NCI-H526 treated with DMSO at 0.1 percent for 48 hours (cell line): Measurements from ENCODE around the gene KLHL26.
"Not testable (repeated sequence)": the region's sequence is repeated elsewhere in the genome, so short reads cannot be mapped to it uniquely, and the experiment has no call there.

Experiments used
- DNase-seq: peaks from one replicate; lab custom pipeline; 2025; lab: John Stamatoyannopoulos, UW

KLHL26 gene

GRCh38 chr19:18600692-18601397 is 36.0 kb upstream of the KLHL26 start:
- not testable (repeated sequence) for DNase-seq

GRCh38 chr19:18601875-18602274 is 35.0 kb upstream of the KLHL26 start:
- no peak for DNase-seq

DNA sequence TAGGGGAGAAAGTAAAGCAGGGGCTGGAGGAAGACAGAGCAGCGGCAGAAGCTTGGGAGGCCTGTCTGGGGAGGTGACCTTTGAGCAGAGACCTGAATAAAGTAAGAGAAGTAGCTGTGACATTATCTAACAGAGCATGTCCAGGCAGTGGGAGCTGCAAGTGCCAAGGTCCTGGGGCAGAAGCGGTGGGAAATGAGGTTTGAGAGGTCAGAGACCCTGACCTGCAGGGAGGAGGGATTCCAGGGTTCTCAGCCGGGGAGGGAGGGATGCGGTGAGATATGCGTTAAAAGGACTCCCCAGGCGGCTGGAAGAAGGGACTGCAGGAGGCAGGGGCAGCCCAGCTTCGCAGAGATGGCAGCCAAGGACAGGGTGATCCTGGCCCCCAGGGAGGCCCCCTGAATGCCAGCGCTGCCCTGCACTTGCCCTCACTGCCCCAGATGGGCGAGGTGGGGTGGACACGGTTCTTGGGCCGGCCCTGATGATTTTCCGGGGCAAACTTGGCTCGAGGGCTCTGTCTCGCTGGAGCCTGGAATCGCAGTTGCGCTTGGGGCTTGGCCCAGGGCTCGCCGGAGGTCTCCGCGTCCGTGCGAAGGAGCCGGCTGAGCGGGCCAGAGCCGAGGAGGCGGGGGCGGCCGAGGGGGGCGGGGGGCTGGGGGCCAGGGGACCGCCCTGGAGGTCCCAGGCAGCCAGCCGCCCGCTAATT is 33.4 kb upstream of the KLHL26 start:
- no peak for DNase-seq

DNA sequence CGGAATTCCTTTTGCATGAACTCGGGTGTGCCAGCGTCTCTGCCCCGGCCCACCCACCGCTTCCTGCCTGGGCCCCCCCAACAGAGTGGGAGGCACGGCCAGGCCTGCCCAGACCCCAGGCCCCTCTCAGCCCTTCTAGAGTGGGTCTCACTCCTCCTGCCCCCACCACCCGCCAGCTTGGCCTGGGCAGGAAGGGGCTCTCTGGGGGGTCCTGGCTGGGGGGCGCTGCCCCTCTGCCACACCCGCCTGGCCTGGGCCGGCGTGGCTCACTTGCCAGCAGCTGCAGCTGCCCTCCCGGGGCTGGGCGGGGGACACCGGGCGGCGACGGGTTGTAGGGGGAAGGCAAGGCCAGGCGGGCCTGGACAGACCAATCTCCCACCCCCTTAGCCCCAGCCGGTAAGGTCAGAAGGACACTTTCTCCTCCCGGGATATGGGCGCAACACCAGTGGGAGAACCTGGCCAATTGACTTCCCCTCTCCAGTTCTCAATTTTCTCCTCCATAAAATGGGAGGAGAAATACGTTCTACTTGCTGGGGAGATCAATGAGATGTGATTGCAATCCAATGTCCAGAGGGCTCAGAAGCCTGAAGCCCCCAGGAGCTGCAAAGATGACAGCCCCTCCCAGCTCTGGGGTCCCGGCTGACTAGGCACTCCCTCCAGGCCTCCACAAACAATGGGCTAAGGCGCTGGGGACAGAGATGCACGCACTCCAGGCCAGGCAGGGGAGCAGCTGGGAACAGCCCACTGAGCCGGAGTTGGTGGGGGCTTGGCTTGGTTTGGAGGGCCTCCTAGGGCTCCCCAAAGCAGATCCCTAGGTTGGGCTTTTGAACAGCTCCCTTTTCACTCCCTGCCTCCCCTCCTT is 32.6 kb upstream of the KLHL26 start:
- no peak for DNase-seq

DNA sequence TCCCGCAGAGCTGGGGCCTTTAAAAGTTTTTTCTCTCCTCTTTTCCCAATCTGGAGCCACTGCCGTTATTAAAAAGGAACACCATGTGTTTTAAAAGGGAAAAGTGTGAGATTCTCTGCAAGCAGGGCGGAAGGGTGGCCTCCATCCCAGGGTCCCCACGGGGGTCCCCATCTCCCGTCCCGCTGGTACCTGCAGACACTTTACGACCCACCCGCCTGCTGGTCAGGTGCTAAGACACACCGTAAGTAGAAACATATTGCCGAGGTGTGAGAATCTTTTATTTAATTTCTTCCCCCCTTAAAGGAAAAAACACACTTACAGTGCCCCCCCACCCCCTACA is 32.0 kb upstream of the KLHL26 start:
- DNase-seq = no peak

DNA sequence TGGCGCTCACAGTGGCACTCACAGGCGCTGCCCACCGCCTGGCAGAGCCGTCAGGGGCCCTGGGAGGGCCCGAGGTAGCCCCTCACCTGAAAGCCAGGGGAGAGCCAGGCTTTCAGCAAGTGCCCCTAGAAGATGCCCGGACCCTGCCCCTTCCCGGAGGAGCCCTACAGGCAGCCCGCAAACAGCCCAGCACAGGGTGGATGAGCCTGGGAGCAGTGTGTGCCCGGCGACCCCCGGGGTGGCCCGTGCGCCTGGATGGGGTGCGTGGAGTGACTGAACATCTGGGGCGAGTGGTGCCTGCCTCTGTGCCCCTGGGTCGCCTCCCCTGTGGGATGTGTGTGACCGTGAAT is 31.7 kb upstream of the KLHL26 start:
- DNase-seq = no peak

DNA sequence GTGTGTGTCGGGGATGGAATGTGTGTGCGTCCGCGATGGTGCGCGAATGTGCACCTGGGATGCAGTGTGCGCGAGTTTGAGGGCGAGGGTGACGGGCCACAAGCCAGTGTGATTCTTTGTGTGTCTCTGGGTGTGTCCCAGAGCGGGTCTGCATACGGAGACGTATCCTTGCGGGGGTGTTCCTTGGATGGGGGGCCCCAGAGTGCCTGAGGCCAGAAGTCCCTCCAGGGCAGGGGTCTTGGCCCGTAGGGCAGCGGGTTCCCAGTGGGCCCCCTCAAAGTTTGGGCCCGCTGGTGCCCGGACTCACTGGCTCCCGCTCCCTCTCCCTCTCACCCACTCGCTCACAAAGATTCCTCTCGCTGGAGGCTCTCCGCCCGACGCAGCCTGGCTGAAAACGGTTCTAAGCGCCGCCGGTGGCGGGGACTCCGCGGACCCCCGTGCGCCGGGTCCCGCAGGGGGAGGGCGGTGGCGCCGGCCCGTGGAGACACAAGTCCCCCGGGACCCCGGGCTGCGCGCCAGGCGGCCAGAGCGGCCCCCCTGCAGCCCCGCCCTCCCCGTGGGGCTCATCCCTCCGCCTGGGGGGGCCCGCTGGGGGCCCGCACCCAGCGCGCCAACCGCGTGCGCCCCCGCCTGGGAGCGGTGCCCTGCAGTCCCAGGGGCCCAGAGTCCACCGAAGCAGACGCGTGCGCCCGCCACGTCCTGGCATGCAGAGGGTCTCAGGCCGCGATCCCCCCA is 31.1 kb upstream of the KLHL26 start:
- DNase-seq = no peak

GRCh38 chr19:18606281-18607225 is 30.3 kb upstream of the KLHL26 start, which contains the start of gene CRLF1:
Gene CRLF1 (minus strand): TSS chr19:18606799. CDS start chr19:18606656, 143 bp downstream.
- DNase-seq = no peak

DNA sequence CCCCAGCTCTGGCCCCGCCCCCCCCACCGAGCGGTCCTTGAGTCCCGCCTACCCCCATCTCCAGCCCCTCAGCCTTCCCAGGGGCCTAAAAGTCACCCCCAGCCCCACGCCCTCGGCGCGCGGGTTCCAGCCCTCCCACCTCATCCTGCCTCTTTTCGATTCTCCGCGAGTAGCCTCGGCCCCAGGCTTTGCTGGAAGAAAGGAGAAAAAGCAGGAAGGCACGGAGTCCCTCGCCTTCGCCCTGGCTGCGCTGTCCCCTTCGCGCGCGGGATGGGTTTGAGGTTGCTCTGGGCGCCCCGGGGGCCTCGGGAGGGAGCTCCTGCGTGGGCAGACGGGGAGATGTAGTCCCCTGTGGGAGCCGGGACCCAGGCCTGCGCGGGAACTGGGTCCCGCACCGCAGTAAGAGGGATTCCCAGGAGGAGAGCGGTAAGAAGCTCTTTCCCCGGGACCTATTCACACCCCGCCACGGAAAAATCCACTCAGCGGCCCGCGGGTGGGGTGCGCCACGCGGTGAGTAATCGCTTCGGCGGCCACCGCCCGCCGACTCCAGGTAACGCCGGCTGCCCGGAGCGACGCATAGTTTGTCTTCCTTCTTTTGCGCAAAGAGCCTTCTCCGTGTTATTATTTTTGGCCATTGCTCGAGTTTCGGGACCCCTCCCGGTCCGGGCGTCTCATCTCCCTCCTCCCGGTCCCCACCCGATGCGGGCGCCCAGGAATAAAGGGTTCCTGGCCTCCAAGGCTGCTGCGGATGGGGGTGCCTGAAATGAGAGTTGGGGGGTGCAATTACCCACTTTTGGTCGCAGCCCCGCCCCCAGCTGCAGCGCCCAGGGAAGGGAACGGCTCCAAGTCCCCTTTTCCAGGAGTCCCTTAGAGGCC is 29.4 kb upstream of the KLHL26 start:
- DNase-seq = no peak

DNA sequence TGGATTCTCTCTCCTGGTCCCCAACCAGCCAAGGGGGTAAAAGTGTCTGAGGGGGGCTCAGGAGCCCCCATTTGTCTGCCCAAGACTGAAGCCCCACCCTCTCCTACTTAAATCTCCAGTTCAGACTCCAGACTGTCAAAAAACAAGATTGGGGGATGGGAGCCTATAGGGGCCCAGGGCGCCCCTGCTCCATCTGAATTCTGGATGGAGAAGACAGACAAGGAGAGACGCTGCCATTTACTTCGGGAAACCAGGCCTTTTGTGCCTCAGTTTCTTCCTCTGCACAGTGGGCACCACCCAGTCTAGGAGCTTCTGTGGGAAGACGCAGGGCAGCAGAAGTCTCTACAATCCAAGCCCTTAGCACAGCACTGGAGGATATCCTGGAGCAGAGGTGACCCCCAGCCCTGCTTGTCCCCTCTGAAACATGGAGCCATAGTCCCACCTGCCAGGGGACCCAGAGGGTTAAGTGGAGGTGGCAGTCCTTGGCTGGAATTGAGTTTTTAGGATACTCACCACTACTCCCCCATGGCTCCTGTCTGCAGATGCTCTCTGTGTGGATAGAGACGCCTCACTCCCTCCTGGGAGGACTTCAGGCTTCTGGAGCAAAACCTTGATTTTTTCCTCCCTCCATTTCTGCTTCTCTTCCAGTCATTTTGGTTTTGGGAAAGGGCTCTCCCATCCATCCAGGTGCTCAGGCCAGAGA is 28.6 kb upstream of the KLHL26 start:
- no peak for DNase-seq

- DNase-seq = no peak
Measured at GRCh38 chr19:18608805-18609716, 27.8 kb upstream of the KLHL26 start.

DNA sequence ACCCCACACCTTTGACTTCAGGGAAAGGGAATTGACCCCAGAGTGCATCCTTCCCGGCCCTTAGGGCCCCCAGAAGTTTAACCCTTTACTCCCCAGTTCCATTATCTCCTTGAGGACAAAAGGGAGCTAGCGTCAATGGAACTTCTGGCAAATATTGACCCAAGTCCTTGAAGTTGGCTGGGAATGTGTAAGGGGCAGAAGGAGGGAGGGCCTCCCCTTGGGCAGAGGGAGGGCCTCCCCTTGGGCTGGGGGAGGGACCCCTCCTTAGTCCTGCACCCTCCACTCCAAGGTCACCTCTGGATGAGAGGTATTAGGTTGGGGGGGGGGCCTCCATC is 27.1 kb upstream of the KLHL26 start:
- no peak for DNase-seq

- no peak for DNase-seq
Measured at GRCh38 chr19:18610245-18610555, 26.6 kb upstream of the KLHL26 start.

DNA sequence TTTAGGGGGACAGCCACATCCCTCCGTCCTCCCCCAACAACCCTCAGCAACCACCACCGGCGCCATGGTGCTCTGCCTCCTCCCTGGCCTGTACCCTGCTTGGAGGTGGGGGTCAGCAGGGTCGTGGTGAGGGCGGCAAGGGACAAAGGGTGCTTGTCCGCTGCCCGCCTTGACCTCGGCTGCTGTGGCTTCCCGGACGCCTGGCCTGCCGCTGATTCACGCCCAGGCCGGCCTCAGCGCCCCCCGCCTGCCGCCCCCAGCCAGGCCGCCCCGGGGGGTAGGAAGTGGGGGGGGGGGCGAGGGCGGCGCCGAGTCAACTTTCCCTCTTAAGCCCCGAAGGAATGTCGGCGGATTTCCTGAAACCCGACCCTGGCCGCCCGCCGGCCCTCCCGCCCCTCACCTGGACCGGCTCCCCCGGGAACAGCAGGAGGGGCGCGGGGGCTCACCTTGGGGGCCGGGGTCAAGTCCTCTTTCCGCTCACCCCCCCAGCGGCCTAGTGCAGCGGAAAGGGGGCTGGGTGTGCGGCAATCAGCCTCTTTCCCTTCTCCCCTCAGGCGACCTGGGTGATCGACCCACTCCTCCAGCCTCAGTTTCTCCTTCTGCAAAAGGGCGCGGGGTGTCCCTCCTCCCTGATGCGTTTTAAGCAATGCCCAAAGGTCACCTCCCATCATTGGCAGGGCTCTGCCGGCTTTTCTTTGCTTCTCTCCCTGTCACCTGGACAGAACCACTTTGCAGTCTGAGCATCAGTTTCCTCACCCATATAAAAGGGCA is 26.1 kb upstream of the KLHL26 start:
- DNase-seq = no peak

DNA sequence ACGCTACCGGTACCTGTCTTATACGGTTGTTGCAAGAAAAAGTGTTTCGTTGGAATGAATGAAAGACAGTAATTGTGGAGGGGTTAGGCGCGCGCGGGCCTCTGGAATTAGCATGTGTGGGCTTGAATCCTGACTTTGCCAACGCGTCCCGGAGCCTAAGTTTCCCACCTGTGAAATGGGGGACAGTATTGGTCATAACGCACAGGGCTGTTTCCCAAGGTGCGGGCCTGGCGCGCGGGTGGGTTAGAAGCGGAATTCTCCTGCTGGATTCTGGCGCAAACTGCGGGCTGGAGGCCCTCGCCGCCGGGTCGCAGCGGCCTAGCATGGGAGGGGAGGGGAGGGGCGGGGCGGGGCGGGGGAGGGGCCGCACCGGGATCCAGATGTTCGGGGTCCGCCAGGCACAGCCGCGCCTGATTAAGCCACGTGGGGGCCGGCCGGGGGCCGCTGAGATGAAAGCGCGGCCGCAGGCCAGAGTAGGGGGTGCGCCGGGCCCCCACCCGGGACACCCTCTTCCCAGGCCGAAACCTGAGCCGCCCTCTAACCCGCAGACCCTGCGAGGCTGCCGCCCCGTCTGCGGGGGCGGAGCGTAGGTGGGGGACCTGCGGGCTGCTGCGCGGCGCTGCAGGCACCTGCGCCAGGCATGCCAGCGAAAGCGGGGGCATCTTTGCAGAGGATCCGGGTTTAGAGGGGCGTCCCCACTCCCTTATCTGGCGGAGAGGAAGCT is 25.3 kb upstream of the KLHL26 start:
- DNase-seq = no peak

DNA sequence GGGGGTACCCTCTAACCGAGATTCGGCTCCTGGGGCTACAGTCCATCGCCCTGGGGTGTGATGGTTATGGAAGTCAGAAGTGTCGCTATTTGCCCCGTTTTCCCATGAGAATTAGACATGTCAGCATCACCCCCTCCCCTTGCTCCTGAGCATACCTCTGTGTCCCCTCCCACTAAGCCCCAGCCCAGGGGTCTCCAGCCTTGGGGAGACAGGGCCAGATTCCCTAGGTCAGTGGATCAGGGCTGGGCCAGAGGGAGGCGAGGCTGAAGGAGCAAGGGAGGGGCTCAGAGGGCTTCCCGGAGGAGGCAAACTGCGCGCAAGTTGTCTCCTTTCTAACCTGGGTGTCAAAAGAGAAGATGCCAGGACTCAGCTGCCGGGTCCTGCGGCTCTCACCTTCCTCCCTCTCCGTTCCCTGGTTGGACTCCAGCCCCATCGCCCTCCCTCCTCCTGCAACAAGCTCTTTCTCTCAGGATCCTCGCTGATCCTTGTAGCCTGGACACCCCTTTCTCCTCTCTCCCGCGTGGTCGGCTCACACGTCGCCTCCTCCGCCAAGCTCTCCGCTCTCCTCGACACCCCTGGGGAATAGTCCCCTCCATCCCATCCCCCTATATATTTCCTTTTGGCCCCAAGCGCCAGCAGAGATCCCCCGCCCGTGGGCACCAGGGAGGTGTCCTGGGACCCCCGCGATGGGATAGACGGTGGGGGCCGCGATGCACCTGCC is 24.6 kb upstream of the KLHL26 start:
- DNase-seq = no peak
